GM19099 (cell line): ENCODE data around the gene ALG8.

Experiments used
- POLR2A ChIP-seq: IDR thresholded peaks from 3 replicates; pipeline ENCODE4 v1.6.1; 2011; ENCODE audit warnings: low read depth; ENCODE audit not compliant: insufficient read length; ENCODE audit errors: extremely low read depth

ALG8 gene

DNA sequence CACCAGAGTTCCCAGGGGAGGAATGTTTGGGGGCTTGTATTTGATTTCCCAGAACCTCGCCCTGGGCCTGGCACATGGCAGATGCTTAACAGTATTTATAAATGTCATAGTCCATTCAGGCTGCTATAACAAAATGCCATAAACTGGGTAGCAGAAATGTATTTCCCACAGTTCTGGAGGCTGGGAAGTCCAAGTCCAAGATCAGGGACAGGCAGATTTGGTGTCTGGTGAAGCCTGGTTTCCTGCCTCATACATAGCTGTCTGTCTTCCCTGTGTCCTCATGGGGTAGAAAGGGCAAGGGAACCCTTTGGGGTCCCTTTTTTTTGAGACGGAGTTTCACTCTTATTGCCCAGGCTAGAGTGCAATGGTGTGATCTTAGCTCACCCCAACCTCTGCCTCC is 25.0 kb upstream of the ALG8 start:
- no peak for TF ChIP-seq POLR2A

GRCh38 chr11:78163828-78164227 is 24.4 kb upstream of the ALG8 start:
- TF ChIP-seq POLR2A = no peak

- TF ChIP-seq POLR2A = no peak
Observed at GRCh38 chr11:78161962-78162371, 22.5 kb upstream of the ALG8 start.

- TF ChIP-seq POLR2A = no peak
Observed at GRCh38 chr11:78161346-78161745, 21.9 kb upstream of the ALG8 start.

- TF ChIP-seq POLR2A = no peak
Observed at GRCh38 chr11:78160557-78160956, 21.1 kb upstream of the ALG8 start.

GRCh38 chr11:78158987-78159652 is 19.7 kb upstream of the ALG8 start:
- no peak for TF ChIP-seq POLR2A

- no peak for TF ChIP-seq POLR2A
Observed at GRCh38 chr11:78156127-78156844, 16.9 kb upstream of the ALG8 start.

GRCh38 chr11:78151804-78152203 is 12.4 kb upstream of the ALG8 start:
- TF ChIP-seq POLR2A = no peak

- no peak for TF ChIP-seq POLR2A
Observed at GRCh38 chr11:78150754-78151153, 11.3 kb upstream of the ALG8 start.

DNA sequence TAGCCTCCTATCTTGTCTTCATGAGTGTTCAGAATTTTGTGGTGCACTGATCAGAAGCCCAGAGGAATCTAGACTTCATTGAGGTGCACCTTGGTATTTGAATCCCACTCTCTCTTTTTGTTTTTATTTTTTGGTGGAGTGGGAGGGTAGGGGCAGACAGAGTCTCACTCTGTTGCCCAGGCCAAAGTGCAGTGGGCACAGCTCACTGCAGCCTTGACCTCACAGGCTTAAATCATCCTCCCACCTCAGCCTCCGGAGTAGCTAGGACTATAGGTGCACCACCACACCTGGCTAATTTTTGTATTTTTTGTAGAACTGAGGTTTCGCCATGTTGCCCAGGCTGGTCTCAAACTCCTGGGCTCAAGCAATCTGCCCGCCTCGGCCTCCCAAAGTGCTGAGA is 10.9 kb upstream of the ALG8 start:
- no peak for TF ChIP-seq POLR2A

GRCh38 chr11:78149646-78150045 is 10.2 kb upstream of the ALG8 start:
- no peak for TF ChIP-seq POLR2A

GRCh38 chr11:78147807-78148206 is 8.4 kb upstream of the ALG8 start:
- TF ChIP-seq POLR2A = no peak

GRCh38 chr11:78145511-78146025 is 6.1 kb upstream of the ALG8 start:
- TF ChIP-seq POLR2A = no peak

DNA sequence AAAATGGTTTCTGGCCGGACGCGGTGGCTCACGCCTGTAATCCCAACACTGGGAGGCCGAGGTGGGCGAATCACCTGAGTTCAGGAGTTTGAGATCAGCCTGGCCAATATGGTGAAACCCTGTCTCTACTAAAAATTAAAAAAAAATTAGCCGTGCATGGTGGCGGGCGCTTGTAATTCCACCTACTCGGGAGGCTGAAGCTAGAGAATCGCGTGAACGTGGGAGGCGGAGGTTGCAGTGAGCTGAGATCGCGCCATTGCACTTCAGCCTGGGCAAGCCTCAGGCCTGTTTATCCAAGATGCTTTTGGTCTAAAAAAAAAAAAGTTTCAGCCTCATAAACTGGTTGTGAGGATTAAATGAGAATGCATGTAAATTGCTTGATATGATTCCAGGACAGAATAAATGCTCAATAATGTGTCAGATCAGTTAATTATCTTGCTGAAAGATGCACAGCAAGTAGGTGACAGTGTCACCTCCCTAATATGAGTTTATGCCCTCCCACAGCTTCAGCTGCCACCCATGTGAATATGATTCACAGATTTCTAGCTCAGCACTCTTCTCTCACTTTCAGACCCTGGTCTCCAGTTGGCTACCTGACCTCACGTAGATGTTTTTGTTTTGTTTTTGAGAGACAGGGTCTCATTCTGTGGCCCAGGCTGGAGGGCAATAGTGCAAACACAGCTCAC is 1.1 kb upstream of the ALG8 start:
- TF ChIP-seq POLR2A = no peak

DNA sequence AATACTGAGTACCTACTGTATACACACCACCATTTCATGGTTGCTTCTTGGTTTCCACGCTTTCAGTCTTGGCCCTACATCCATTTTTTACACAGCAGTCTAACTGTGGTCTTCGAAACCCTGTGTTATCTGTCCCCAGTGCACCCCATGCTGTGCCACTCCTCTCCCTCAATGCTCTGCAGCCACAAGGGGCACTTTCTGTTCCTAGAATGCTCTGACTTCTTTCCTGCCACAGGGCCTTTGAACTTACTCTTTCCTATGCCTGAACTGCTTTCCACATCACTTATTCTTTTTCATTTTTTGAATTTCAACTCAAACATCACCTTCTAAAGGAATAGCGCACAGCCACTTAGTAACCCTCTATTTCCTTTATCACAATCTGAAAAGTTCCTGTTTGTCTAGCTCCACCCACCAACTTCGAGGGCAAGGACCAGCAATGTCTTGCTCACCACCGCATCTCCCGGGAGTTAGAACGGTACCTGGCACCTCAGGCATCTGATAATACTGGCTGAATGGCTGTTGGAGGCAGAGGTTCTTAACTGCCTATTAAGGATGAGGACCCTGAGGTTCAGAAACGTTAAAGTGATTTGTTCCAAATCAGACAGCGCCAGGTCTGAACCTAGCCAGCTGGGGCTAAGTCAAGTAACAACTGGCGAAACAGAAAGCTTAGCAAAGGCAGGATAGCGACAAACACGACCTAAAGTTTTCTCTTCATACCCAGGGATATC is 568 bp downstream of the ALG8 start:
- TF ChIP-seq POLR2A = no peak
